ENCODE data around the gene JAK1. TPM values are rescaled to one million over a fixed set of nuclear protein-coding genes. Genes with fewer than 3 reads are reported as not detected.

JAK1 gene
- total and polyA plus RNA-seq, 9 of the 15 experiments (the other 6 are each of a cell fraction or from before 2014, with no cell fraction given) = 9.7 to 44.1 (median 42.5) TPM

DNA sequence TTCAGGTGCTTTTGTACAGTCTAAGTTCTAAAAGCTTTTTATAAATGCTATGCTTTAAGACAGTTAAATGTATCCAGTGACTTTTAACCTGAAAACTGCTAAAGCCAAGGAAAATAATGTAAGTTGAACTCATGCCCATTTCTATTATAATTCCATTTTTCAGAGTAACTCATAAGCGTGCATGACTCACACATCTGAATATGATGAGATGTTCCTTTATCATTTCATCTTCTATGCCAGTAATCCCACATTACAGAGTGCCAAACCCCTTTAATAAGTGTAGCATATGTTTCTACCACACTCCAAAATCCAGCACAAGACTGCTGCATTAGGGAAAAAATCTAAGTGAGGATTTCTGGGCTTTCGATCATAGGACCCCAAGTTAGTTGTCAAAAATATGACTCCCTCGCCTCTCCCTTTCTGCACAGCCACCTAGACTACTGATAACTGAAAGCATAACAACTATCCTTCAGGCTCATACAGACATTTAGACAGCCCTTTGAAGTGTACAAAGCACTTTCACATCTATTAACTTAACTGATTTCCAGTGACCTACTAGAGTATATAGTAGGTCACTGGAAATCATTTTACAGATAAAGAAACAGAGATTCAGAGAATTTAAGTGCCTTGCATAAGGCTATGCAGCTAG, 45.3 kb downstream of the JAK1 start:
- Histone ChIP-seq H3K27me3 (ENCODE audit: control insufficient read depth in 2 of 2, insufficient read depth in 2 of 2, low read length in 2 of 2) (no peaks in the 10 kb centered on the region), H3K27ac (ENCODE audit: extremely low read depth, low read depth, low read length) (no peak overlapping the region), H3K36me3 (ENCODE audit: control insufficient read depth, insufficient read depth, low read length) (no peaks in the 10 kb centered on the region), H4K20me1 (replicated peaks; ENCODE audit: control insufficient read depth, insufficient read depth, low read length) (peaks cover 12% of the 10 kb centered on the region; the same call in 1 of the 2 replicates), H3K9ac (ENCODE audit: insufficient read depth in 1 of 2, low read depth in 2 of 2, low read length in 2 of 2) (no peak overlapping the region), H3K9me3 (replicated peaks; ENCODE audit: control insufficient read depth, insufficient read depth, low read depth, low read length) (no peaks in the 10 kb centered on the region), H3K9me1 (ENCODE audit: control insufficient read depth, insufficient read depth, low read length) (no peaks in the 10 kb centered on the region), H3K79me2 (ENCODE audit: control insufficient read depth, insufficient read depth, low read length) (peaks cover 38% of the 10 kb centered on the region), H3K4me3 (no peak overlapping the region), H3K4me1 (replicated peaks in 1 of 2; ENCODE audit: control insufficient read depth in 2 of 2, insufficient read depth in 2 of 2, low read length in 2 of 2) (peaks cover 5 to 30% of the 10 kb centered on the region in 2 experiments; a peak in 4 of 5 replicates), H3K4me2 (ENCODE audit: insufficient read depth, low read length) (no peak overlapping the region), H2AFZ (ENCODE audit: low read depth, low read length) (no peak overlapping the region)
- no TSS peak for BruUV-seq (replicated peaks)
- intact Hi-C loops (cut with micrococcal nuclease) = no loop called here
- ChIA-PET CTCF (ENCODE audit: low intra/inter-chr PET ratio) (no interaction called here), POLR2A (interaction anchor here (0.9 to 1.3 kb wide), 3 partner anchors 12 to 72 kb away, joined by 3 to 5 read pairs (median 4); no protein-coding TSS in a partner anchor)
- FAIRE-seq (no peak), DNase-seq (ENCODE audit: extremely low read depth in 1 of 4, low spot score in 3 of 4) (no peak), ATAC-seq (peak; percentile 16; the same call in 1 of the 3 replicates)
- in situ Hi-C loops (cut with MboI) = no loop called here
- WGBS (ENCODE audit: insufficient coverage, low coverage, missing lambda C conversion rate) = 16% methylated on average over 3 of the region's 3 CpGs
- TF ChIP-seq DPF2 (IDR thresholded peaks at IDR 0.05) (peak; percentile 40; the same call in 1 of the 2 replicates), TCF3 (CRISPR knock-in tag; IDR thresholded peaks at IDR 0.05) (no peak), HLTF (IDR thresholded peaks at IDR 0.05) (no peak), ZNF232 (CRISPR knock-in tag; IDR thresholded peaks at IDR 0.05) (no peak), NR2C2 (CRISPR knock-in tag; IDR thresholded peaks at IDR 0.05) (no peak), NR2C2 (tag; IDR thresholded peaks at IDR 0.05) (no peak), KDM1A (IDR thresholded peaks at IDR 0.05) (0 out of 4 replicates have a peak, but pooled peaks of 1 of the 2 experiments have one; percentile 14), YY1 (IDR thresholded peaks at IDR 0.05; ENCODE audit: borderline replicate concordance in 1 of 3, control insufficient read depth in 1 of 3, extremely low read depth in 1 of 3, insufficient read depth in 3 of 3, insufficient read length in 1 of 3, insufficient replicate concordance in 2 of 3, low read depth in 1 of 3, low read length in 2 of 3) (no peak), ZNF184 (CRISPR knock-in tag; IDR thresholded peaks at IDR 0.05) (no peak), ZNF445 (CRISPR knock-in tag; IDR thresholded peaks at IDR 0.05; ENCODE audit: low read depth) (no peak), SMARCA4 (IDR thresholded peaks at IDR 0.05) (0 out of 2 replicates have a peak, but pooled peaks have one; percentile 29), HDAC8 (tag; IDR thresholded peaks at IDR 0.05) (no peak), MTA3 (IDR thresholded peaks at IDR 0.05; ENCODE audit: borderline replicate concordance) (no peak)
- TF ChIP-seq, protein P1, sequence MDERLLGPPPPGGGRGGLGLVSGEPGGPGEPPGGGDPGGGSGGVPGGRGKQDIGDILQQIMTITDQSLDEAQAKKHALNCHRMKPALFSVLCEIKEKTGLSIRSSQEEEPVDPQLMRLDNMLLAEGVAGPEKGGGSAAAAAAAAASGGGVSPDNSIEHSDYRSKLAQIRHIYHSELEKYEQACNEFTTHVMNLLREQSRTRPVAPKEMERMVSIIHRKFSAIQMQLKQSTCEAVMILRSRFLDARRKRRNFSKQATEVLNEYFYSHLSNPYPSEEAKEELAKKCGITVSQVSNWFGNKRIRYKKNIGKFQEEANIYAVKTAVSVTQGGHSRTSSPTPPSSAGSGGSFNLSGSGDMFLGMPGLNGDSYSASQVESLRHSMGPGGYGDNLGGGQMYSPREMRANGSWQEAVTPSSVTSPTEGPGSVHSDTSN (CRISPR knock-in tag; IDR thresholded peaks at IDR 0.05; ENCODE audit: low read depth) = no peak
- TF ChIP-seq, protein P1 (tag; conservative IDR thresholded peaks at IDR 0.05; ENCODE audit: low read depth) = peak; percentile 37; the same call in 1 of the 2 replicates
- TF ChIP-seq, protein P2, sequence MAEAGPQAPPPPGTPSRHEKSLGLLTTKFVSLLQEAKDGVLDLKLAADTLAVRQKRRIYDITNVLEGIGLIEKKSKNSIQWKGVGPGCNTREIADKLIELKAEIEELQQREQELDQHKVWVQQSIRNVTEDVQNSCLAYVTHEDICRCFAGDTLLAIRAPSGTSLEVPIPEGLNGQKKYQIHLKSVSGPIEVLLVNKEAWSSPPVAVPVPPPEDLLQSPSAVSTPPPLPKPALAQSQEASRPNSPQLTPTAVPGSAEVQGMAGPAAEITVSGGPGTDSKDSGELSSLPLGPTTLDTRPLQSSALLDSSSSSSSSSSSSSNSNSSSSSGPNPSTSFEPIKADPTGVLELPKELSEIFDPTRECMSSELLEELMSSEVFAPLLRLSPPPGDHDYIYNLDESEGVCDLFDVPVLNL (CRISPR knock-in tag; IDR thresholded peaks at IDR 0.05; ENCODE audit: low read depth) = no peak
- TF ChIP-seq, protein P3, sequence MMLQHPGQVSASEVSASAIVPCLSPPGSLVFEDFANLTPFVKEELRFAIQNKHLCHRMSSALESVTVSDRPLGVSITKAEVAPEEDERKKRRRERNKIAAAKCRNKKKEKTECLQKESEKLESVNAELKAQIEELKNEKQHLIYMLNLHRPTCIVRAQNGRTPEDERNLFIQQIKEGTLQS (IDR thresholded peaks at IDR 0.05) = peak; percentile 70
- TF ChIP-seq, protein P3 (CRISPR knock-in tag; conservative IDR thresholded peaks at IDR 0.05) = no peak

Measured in K562 (cell line).